Activated gamma-delta T cell treated with anti-CD3 and anti-CD28 coated beads, Interleukin-2, amount 50 U/mL, for 16 hours (primary cell): ENCODE measurements around the gene IRAK1.

ENCODE experiments used
- DNase-seq: peaks from one replicate; pipeline ENCODE4 v3.0.0-alpha.2; 2020; ENCODE audit warnings: low read depth

Gene IRAK1

DNA sequence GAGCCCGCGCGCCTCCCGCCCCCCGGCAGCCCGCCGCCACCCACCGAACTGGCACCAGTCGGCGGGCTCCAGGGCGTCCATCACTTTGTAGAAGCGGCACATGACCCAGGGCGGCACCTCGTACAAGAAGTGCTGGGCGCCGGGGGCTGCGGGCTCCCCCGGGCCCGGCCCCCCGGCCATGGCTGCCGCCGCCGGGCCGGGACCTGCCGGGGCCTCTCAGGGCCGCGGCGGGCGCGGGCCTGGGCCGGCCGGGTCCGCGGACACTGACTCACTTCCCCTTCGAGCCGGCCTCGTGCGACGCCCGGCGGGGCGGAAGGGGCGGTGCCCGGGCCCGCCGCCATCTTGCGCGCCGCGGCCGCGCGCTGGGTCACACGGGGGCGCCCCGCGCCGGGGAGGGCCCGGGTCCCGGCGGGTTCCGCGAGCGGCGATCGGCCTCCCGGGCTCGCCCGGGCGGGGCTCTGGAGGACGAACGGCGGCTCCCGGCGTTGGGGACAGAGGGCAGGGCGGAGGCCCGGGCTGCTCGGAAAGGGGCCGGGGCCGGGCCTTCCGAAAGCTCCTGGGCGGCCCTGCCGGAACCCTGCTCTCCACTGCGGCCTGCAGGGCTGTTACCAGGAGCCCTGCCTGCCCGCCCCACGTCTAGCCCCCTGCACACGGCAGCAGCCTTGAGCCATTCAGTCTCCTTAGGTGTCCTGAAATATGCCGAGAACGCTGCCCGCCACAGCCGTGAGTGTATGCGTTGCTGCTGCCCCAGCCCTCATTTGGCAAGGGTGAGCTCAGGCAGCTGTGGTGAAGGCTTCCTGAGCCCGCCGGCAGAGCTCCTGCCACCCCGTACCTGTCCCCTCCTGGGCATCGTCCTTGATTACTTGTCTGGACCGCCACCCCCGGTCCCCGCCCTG is at the start of gene IRAK1:
IRAK1 (minus strand) TSS at position 270 of the 896 bp plus-strand sequence; CDS start at position 180, 90 bp downstream.
- DNase-seq: no peak

DNA sequence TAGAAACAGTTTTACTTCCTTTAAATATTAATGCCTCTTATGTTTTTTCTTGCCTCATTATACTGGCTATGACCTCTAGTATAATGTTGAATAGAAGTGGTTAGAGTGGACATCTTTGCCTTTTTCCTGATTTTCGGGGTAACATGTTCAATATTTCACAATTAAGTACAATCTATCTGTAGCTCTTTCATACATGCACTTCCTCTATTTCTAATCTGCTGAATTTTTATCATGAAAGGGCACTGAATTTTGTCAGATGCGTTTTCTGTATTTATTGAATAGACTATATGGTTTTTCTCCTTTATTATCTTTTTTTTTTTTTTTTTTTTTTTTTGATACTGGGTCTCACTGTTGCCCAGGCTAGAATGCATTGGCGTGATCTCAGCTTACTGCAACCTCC is 48.9 kb upstream of the IRAK1 start:
- DNase-seq: no peak

DNA sequence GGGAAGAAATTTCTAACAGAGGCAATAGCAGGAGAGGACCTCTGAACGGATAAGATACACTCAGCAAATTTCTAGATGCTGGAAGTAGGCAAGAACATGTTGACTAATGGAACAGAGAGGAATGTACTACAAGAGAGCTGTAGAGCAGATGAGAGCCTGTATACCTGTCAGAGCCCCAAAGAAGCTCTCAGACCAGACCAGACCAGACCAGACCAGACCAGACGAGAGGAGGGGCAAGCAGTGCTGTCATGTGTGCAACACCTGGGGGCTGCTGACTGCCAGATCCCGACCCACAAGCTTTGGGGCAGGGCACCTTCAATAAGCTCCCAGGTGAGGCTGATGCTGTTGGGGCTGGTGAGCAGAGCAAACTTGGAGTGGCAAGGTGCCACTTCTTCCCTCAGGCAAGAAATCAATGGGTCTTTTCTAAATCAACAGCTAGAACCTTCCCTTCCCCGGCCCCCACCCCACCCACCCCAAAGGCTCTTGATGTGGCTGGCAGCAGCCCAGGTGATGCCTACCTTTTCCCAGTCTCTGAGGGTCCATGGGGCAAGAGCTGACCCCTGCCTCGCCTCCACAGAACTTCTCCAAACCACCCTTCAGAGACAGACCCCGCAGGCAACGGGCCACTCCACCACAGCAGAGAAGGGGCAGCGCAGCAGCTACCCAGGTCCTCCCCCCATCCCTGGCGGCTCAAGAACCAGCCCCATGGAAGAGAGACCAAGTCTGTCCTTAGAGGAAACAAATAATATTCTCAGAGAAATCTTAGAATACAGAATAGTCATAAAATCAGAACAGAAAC is 45.1 kb upstream of the IRAK1 start:
- DNase-seq: no peak

DNA sequence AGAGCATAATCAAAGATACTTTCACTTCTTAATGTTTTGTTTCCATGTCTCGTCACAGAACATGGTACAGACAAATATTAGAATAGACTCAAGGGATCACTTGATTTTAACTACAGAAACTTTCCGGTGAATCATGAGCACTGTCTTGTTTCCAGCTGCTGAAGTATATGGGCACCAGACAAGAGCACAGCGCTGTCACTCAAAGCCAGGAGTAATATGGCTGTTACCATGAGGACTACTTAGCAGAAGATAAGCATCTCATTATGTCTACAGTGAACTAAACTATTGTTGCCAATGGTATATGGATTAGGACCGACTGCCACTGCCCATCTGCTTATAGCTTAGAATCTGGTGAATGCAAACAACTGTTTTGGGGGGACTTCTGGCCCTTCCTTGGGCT is 43.5 kb upstream of the IRAK1 start:
- DNase-seq: no peak

DNA sequence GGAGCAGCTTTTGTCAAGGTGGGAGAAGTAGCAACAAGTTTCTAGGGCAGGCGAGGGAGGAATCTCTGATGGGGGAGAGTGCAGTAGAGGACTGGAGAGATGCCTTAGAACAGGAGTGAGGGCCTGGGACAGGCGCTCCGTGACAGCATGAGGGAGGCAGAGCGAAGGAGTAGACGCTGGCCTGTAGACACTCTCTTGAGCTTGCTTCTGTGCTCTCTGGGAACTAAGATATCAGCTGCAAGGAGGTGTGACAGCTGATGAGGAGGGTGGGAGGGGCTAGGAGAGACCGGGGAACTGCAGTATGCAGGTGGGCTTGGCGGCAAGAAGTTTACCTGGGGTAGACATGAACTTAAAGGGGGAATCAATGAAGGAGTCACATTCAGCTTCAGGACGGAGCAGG is 42.1 kb upstream of the IRAK1 start:
- no peak for DNase-seq

DNA sequence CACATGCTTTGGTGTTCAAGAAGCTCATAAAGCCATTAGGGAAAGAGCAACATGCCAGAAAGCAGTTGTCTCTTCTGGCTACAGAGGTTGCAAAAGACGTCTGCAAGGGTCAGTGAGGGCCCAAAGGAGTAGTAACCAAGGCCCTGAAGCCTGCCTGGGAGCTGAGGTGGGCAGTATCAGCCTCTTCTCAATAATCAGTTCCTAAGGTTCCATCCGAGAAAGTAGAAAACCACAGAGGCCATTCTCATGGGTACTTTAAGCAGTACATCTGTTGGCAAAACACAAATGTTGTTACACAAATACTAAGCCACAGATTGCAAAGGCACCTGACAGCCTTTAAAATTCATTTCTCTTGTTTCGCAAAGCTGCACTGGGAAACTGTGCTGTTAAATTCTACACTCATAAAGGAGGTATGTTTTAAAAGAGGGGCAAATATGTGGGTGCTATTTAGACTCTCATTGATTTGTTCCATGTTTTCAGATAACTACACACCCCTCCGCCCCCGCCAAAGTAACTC is 40.1 kb upstream of the IRAK1 start:
- DNase-seq: no peak

DNA sequence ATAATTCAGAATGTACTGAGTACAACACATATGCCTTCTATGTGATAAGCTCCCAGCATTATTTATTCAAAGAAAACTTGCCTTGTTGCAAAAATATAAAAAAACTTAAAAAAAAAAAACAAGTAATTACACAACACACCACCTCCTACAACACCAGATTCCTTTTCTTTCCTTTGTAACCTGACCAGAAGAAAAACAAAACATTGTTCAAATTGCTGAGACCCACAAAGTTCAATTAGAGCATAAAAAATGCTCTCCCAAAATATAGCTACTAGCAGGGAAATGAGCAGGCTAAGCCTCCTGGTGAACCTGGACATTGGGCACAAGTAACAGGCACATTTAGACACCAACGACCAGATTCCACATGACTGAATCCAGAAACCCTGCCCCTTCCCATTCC is 39.5 kb upstream of the IRAK1 start:
- no peak for DNase-seq

DNA sequence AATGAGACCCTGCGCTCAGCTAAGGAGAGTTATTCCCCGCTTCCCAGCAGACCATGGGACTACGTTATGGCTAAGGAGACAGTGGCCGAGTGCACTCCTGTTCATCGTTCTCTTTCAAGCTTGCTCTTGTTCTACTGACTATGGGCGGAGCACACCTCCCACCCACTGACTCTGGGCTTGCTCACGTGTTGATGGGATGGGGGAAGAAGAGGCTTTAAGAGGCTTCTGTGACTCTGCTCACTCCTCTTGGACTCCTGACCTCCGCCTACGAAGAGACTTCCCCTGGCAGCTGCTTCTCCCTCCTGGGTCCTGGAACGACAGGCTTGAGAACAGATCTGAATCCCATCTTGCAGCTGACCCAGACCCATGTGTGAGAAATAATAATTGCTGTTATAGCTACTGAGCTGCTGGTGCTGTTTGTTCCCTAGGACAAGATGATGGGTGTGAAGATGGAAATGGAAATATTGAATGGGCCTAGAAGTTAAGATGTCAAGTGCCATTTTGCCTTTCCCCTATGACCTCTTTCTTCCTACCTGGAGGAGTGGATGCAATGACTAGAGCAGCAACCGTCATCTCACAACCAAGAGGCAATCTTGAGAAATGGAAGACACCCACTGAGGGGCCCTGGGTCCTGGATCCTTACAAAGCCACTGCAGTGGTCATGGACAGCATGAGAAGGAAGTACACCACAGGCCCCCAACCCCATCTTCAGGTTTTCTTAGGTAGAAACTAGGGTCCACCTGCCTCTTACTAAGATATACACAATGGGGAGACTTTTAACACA is 38.7 kb upstream of the IRAK1 start:
- DNase-seq: no peak

DNA sequence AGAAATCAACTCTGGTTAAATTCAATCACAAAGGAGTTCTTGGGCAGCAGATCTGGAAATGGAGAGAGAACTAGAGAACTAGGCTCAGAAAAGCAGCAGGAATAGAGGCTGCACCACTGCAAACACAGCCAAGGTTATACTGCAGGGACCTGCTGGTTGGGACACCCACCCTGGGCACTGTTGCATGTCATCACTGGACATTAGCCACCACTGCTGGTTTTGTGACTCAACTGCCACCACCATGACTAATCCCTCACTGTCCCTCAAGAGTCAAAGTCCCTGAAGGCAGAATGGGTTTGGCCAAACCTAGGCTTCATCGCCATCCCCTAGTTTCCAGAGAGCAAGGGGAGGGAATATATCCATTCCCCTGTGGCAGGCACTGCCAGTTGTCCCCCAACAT is 38.1 kb upstream of the IRAK1 start:
- no peak for DNase-seq

DNA sequence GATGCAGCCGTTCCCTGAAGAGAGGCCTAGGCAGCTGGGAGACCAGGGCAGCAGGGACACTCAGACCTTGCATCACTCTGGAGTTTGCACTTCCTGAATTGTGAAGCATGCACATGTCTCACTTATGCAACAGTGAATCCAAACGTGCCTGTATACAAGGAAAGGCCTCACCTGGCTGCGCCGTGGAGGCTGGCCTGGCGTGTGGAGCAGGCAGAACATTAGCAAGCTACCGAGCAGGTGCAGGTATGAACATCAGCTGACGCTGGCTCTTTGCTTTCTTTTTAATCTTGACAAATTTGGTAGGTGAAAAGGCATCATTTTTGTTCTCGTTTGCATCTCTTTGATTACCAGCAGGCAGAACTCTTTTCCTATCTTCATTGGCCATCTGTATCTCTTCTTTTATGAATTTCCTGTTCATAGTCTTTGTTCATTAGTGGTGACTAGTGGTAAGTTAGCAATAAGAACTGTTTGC is 37.1 kb upstream of the IRAK1 start:
- DNase-seq: no peak

DNA sequence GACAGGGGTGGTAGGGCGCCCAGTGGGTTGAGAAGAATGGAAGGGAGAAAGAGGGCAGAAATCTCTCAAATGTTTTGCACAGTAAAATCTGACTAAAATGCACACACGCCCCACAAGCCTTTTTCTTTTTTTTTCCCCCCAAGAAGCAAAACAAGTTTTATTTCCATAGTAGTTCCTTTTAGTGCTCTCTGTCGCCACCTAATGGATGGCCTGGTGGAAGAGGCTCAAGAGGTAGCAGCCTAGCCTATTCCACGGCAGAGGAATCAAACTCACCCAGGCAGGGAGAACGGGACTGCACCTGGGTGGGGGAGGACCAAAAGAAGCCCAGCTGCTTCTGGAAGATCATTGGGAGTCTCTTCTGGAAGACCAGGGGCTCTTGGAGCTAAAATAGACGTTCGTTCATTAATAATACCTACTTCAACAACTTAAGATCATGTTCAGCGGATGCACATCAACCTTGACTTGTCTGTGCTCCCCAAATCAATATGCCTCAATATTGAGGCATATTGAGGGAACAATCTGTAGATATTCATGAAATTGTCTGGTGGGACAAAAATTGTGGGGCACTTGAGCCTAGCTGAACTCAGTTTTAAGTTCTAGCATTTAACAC is 31.6 kb upstream of the IRAK1 start:
- DNase-seq: peak; percentile 64

DNA sequence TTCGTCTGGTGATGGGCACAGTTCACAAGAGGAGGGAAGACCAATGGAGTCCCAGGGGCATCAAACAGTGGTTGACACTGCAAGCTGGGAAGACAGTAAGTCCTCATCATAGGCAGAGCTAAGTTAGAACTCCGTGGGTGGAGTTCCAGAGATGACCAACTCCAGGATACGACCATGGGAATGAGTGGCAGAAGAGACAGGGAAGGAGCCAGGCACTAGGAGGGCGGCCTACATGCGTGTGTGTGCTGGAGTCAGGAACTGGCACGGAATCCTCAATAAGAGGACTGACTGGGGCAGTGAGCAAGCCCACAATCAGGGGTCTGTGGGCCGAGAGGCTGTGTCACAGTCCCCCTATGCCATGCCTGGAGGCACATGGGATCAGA is 30.4 kb upstream of the IRAK1 start:
- DNase-seq: no peak

DNA sequence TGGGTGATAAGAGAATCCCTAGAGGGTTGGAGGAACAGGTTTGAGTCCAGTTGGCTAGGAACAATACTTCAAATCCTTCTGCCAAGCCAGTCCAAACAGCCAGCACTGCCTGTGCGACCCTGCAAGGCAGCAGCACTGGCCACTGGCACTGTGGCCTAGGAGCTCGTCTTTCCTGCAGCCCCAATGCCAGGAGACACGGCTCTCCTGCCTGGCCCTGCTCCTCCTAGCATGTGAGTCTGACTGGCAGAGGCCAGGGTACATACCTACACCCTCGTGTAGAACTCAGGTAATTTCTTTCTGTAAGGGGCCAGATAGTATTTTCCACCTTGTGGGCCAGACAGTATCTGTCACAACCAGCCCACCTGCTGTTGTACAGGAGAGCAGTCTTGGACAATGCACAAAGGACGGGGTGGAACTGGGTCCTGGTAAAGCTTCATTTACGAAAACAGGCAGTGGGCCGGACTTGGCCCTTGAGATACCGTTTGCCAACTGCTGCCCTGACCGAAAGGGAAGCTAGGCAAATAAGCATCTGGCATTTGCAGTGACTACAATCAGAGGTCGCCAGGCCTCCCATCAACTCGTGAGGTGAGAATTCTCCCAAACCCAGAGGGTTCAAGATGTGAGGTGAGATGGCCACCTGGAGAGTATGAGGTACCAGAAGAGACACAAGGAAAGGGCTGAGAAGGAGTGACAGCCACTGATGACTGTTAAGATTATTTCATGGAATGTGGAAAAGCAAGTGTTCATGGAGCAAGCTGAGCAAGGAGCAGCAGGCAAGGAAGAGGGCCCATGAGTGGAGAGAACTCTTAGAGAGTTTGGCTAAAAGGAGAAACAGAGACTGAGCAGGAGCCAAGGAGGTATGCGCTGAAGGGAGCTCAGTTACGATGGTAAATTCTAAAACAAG is 29.8 kb upstream of the IRAK1 start:
- DNase-seq: no peak

DNA sequence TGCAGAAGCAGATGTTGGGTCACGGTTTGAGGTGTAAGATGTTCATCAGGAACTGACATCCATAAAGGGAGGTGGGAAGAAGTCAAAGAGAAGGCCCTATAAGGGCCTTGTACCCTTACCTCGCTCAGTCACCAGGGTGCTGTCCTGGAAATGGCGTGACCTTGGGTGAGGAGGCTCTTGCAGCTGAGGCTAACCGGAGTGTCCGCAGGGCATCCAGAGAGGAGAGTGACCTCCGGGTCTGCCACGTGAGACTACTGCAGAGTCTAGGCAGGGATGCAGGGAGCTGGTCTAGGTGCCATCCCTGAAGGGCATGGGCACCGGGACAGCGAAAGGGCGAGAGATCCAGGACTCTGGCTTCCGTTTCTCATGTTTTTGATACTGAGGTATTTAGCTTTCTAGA is 28.7 kb upstream of the IRAK1 start:
- no peak for DNase-seq

DNA sequence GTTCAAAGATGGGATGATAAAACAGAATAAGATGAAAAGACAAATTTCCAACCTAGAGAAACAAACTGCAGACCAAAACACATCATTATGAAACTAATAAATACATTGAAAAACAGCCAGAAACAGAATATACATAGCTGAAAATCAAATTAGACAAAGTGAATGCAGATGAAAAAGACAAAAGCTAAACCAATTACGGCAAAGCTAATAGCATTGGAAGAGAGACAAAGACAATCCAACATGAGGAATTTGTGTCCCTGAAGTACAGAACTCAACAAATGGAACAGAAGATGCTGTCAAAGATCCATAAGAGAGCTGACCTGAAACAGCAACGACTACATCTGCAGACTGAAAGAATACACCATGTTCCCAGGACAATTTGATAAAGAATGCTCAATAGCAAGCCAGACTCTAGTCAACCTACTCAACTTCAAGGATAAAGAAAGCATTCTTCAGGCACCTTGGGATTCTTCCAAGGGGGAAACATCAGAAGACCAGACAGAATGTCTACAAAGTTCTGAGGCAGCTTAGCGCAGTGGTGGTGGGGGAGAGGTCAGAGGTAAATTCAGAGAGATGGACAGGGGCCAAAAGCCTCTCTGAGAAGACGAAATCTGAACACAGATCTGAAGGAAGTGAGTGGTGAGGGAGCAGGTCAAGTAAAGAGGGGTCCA is 27.4 kb upstream of the IRAK1 start:
- no peak for DNase-seq

DNA sequence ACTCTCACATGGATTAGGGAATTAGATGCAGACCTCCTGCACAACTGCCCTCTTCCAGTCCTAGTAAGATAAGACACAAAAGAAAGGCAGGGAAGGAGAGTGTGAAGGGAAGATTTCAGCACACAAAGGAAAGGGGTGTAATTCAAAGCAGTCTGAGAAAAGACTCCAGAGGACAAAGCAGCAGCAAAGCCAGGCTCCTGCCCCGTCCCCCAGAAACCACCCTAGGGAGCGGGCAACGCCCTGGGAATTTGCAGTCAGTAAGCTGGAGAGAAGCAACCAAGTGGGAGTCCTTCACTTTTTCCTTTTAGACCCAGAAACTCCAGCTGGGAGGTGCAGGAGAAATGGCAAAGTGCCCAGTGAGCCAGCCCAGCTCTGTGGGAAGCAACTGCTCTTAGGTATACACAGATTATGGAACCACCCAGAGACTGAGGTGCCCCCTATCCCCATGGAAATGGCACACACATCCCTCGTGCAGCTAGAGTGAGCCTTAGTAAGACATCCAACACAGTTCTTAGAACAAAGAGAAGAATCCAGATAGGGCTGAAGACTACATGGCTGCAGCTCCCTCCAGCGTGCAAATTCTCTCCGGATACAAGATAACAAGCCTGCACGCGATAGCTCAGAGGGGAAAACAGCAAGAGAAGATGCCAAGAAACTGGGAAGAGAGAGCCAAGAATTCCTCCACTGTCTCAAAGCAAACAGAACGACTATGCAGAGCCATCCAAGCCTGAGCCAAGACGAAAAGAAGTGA is 26.5 kb upstream of the IRAK1 start:
- DNase-seq: no peak

DNA sequence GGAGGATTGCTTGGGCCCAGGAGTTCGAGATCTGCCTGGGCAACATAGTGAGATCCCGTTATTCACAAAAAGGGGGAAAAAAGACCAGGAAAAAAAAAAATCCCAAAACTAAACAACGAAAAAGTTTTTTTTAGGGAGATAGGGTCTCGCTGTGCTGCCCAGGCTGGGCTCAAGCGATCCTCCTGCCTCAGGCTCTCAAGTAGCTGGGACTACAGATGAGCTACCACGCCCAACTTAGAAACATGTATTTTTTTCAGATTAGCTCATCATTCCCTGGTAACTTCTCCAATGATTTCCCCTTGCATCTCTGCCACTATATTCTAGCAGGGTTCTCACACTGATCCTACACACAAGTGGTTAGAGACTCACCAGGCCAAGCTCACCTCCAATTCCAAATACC is 24.4 kb upstream of the IRAK1 start:
- DNase-seq: no peak

DNA sequence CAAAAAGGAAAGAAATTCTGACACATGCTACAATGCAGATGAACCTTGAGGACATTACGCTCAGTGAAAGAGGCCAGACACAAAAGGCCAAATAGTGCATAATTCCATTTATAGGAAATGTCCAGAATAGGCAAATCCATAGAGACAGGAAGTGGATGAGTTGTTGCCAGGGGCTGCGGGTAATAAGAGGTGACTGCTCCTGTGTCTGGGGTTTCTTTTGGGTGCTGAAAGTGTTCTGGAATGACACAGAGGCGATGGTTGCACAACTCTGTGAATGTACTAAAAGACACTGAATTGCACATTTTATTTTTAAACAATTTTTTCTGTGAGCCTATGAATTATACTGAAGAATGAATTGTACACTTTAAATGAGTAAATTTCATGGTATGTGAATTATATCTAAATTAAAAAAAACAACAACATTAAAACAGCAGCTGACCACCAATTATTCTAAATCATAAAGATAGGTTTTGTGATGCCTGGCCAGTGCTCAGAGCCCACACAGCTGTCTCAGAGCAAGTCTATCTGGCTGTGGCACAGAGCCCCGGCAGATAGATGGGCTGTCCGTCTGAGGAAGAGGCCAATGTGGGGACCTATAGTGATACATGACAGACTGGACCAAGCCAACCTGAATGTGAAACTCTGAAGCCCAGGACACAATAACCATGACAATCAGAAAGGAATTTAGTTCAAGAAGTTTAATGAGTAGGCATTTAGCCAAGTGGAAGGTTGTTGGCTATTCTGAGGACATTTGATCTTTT is 23.5 kb upstream of the IRAK1 start:
- DNase-seq: no peak

DNA sequence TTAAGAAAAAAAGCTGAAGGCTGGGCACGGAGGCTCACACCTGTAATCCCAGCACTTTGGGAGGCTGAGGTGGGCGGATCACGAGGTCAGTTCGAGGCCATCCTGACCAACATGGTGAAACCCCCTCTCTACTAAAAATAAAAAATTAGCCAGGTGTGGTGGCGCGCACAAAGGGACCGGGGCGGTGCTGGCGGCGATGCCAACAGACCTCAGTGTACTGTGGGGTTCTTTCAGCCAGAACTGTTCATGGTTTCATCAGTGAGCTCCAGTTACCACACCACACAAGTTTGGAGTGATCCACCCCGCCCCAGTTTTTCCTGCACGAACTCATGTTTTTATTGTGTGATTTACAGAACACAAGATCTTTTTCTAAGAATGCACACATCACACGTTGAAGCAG is 21.2 kb upstream of the IRAK1 start:
- no peak for DNase-seq
